Thyroid gland (tissue), 4 donors: ENCODE data around the gene SEC11A. TPM values are rescaled to one million over a fixed set of nuclear protein-coding genes. Genes with fewer than 3 reads are reported as not detected.
"Not testable (repeated sequence)": the region's sequence is repeated elsewhere in the genome, so short reads cannot be mapped to it uniquely, and the experiment has no call there.

Experiments used
- DNase-seq, 2 donors: peaks; one replicate each; pipeline ENCODE4 v3.0.0-alpha.2; 2019
- H3K27ac ChIP-seq, 3 donors: fragments of 200-600 bp; sonication (generic); 1 replicate in 2 of 3; 2 replicates in 1 of 3; pipeline ENCODE4 v1.5.1; 2016 to 2019; ENCODE audit warnings: mild to moderate bottlenecking in 1 of 3, moderate library complexity in 1 of 3
- H3K27me3 ChIP-seq: fragments of 200-600 bp; sonication (generic); one replicate; pipeline ENCODE4 v1.5.1; 2019
- H3K36me3 ChIP-seq, 2 donors: fragments of 200-600 bp; sonication (generic); one replicate each; pipeline ENCODE4 v1.5.1; 2016 to 2019
- H3K4me1 ChIP-seq, 2 donors: fragments of 200-600 bp; sonication (generic); one replicate each; pipeline ENCODE4 v1.5.1; 2017 to 2019
- H3K4me3 ChIP-seq, 3 donors: fragments of 200-600 bp; sonication (generic); replicated peaks in 1 of 3; 1 replicate in 2 of 3; 2 replicates in 1 of 3; pipeline ENCODE4 v1.5.1; 2016; ENCODE audit warnings: mild to moderate bottlenecking in 1 of 3
- H3K9me3 ChIP-seq: fragments of 200-600 bp; sonication (generic); one replicate; pipeline ENCODE4 v1.5.1; 2017
- POLR2A ChIP-seq, 2 donors: fragments of 450-650 bp; IDR thresholded peaks; one replicate each; pipeline ENCODE4 v1.6.1; 2017; ENCODE audit warnings: antibody characterized with exemption in 2 of 2, mild to moderate bottlenecking in 2 of 2, moderate library complexity in 1 of 2
- WGBS, 2 donors: methylation state at CpG; one replicate each; pipeline ENCODE4 v1.1.5; 2017; 5-methylcytosine and 5-hydroxymethylcytosine counted together
- intact Hi-C: fragments of 100-400 bp; cut with DNase I; formaldehyde crosslinking; loops from one replicate; pipeline ENCODE4 v1.15.1; 2023
- total RNA-seq, 4 donors: library from RNA; depleted of rRNA; stranded (reverse); fragments of >200 nt; gene quantifications; one replicate each; pipeline ENCODE4 v1.2.3, GENCODE V29; 2016
- TF ChIP-seq, protein P1 (sequence below), 6 experiments: fragments of 200-600 bp in 3 of 6; fragments of 450-650 bp in 3 of 6; sonication (generic) in 3 of 6; IDR thresholded peaks; one replicate each; pipeline ENCODE4 v1.5.1; 2016 to 2019; ENCODE audit warnings: antibody characterized with exemption in 6 of 6, mild to moderate bottlenecking in 2 of 6, inconsistent platforms in 1 of 6, moderate library complexity in 1 of 6

The SEC11A gene
- total RNA-seq, 4 donors from 2014 or later = 170 to 304 (median 182) TPM

DNA sequence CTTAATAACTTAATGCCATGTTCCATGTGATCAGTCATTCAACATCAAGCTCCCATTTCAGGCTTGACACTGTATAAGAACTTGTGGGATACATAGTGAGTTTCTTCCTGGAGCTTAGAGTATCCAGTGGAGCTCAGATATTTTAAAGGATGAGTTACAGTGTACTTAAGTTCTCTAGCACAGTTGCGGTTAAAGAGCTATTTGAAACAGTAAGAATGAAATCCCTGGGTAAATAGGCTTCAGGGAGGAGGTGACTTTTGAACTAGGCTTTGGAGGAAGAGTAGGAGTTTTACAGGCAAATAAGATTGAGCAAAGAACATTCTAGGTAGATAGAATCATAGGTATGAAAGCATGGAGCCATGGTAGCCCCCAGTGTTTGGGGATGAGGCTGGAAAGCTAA lies 36.3 kb upstream of the SEC11A start:
- H3K27ac ChIP-seq = no peak overlapping the region
- H3K4me3 ChIP-seq = no peak overlapping the region
- intact Hi-C loops = loop anchor here (5.0 kb wide), 1 partner anchor 180 kb away; no protein-coding TSS in a partner anchor
- no peaks in the 10 kb centered on the region for H3K9me3 ChIP-seq
- TF ChIP-seq, protein P1, sequence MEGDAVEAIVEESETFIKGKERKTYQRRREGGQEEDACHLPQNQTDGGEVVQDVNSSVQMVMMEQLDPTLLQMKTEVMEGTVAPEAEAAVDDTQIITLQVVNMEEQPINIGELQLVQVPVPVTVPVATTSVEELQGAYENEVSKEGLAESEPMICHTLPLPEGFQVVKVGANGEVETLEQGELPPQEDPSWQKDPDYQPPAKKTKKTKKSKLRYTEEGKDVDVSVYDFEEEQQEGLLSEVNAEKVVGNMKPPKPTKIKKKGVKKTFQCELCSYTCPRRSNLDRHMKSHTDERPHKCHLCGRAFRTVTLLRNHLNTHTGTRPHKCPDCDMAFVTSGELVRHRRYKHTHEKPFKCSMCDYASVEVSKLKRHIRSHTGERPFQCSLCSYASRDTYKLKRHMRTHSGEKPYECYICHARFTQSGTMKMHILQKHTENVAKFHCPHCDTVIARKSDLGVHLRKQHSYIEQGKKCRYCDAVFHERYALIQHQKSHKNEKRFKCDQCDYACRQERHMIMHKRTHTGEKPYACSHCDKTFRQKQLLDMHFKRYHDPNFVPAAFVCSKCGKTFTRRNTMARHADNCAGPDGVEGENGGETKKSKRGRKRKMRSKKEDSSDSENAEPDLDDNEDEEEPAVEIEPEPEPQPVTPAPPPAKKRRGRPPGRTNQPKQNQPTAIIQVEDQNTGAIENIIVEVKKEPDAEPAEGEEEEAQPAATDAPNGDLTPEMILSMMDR (IDR thresholded peaks at IDR 0.05) = no peak
- no peak for TF ChIP-seq POLR2A (IDR thresholded peaks at IDR 0.05)
- H3K36me3 ChIP-seq = no peaks in the 10 kb centered on the region
- 95 to 100% methylated on average over 1 of the region's 1 CpG for WGBS, 2 donors
- no peaks in the 10 kb centered on the region for H3K27me3 ChIP-seq
- DNase-seq = no peak
- H3K4me1 ChIP-seq = peaks cover 23 to 44% of the 10 kb centered on the region in 2 donors

DNA sequence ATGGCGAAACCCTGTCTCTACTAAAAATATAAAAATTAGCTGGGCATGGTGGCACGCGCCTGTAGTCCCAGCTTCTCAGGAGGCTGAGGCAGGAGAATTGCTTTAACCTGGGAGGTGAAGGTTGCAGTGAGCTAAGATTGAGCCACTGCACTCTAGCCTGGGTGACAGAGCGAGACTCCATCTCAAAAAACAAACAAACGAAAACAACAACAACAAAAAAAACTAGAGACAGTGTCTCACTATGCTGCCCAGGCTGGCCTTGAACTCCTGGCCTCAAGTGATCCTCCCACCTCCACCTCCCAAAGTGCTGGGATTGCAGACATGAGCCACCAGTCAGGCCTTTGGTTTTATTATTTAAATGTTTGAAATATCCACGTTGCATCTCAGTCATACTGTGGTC lies 35.8 kb upstream of the SEC11A start:
- WGBS, 2 donors = 92 to 93% methylated on average over 6 of the region's 6 CpGs
- intact Hi-C loops = loop anchor here (5.0 kb wide), 1 partner anchor 181 kb away; no protein-coding TSS in a partner anchor
- H3K4me3 ChIP-seq, H3K36me3 ChIP-seq, H3K27me3 ChIP-seq, DNase-seq, H3K9me3 ChIP-seq, H3K27ac ChIP-seq: not testable (repeated sequence)
- H3K4me1 ChIP-seq = peaks cover 23 to 49% of the 10 kb centered on the region in 2 donors

DNA sequence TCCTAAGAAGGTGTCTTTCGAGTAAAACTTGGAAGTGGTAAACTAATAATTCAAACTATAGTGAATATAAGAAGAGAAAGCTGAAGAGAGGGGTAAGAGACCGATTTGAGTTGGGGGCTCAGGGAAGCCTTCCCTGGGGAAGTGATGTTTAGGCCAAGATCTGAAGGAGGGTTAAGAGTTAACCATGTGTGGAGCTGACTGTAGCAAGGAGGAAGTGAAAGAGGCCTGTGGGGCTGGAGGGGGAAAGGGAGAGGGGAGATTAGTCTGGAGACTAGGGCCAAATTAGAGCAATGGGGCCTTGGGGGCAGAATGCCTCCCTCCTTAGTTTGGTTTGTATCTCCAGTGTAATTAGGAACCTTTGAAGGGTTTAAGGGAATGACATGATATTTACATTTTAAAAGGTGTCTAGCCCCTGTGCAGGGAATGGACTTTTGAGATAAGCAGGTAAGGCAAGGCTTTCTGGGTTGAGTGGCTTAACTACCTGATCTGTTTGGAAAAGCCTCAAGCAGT lies 34.7 kb upstream of the SEC11A start:
- no peak for TF ChIP-seq POLR2A (IDR thresholded peaks at IDR 0.05)
- TF ChIP-seq, protein P1 (IDR thresholded peaks at IDR 0.05) = no peak
- Histone ChIP-seq H3K4me1 (peaks cover 20 to 41% of the 10 kb centered on the region in 2 donors), H3K27ac (peak overlapping the region in 1 of 3 donors; percentile 25), H3K27me3 (no peaks in the 10 kb centered on the region), H3K4me3 (peak overlapping the region in 1 of 3 donors; percentile 0), H3K36me3 (no peaks in the 10 kb centered on the region), H3K9me3 (no peaks in the 10 kb centered on the region)
- intact Hi-C loops = loop anchor here (5.0 kb wide), 1 partner anchor 182 kb away; no protein-coding TSS in a partner anchor
- 25 to 37% methylated on average over 2 of the region's 2 CpGs for WGBS, 2 donors
- no peak for DNase-seq

DNA sequence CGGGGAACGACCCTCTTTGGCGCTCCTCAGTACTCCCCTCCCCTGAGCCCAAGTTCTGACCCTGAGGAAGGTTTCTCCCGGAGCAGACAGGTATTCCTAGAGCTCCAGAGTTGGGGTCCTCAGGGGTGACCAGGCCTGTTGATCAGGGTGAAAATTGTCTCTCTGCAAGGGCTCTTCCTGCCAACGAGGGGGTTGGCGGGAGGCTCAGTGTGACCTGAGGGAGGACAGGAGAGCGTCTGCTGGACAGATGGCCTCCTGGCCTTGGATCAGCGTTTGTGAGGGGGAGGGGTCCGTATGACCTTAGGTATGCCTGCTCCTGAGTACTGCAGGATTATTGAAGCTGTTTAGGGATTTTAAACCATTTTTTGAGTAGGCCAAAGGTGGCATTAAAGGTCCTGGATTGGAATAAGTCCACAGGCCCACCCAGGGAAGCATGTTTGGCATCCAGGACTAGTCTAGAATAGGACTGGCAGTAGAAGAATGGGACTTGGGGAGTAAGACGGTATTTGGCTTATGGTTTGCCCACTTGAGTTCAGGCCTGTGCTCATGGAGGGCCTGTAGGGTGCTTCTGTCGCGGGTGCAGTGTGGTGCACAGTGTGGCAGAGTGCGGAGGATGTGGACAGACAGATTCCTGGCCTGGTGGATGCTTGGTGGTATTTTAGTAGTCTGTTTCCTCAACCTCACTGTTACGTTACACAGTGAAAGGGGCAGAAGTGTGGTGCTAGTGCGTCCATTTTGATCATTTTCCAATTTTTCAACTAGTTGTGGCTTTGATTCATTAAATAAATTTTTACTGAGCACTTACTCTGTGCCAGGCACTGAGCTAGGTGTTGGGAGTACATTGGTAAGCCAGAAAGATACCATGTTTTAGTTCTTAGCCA lies 33.4 kb upstream of the SEC11A start:
- no peaks in the 10 kb centered on the region for H3K27me3 ChIP-seq
- peak overlapping the region; percentile 53 to 94 (median 89) for H3K27ac ChIP-seq
- peak; percentile 42 to 56 for DNase-seq
- intact Hi-C loops = loop anchor here (10.0 kb wide), 2 partner anchors 95 to 155 kb away; partner anchors contain the start of genes NMB and WDR73
- peak overlapping the region; percentile 66 to 96 (median 75) for H3K4me3 ChIP-seq
- TF ChIP-seq, protein P1 (IDR thresholded peaks at IDR 0.05) = no peak
- no peak for TF ChIP-seq POLR2A (IDR thresholded peaks at IDR 0.05)
- peaks cover 25 to 46% of the 10 kb centered on the region in 2 donors for H3K4me1 ChIP-seq
- no peaks in the 10 kb centered on the region for H3K36me3 ChIP-seq
- WGBS, 2 donors = 12 to 29% methylated on average over 6 to 15 of the region's 15 CpGs
- no peaks in the 10 kb centered on the region for H3K9me3 ChIP-seq

DNA sequence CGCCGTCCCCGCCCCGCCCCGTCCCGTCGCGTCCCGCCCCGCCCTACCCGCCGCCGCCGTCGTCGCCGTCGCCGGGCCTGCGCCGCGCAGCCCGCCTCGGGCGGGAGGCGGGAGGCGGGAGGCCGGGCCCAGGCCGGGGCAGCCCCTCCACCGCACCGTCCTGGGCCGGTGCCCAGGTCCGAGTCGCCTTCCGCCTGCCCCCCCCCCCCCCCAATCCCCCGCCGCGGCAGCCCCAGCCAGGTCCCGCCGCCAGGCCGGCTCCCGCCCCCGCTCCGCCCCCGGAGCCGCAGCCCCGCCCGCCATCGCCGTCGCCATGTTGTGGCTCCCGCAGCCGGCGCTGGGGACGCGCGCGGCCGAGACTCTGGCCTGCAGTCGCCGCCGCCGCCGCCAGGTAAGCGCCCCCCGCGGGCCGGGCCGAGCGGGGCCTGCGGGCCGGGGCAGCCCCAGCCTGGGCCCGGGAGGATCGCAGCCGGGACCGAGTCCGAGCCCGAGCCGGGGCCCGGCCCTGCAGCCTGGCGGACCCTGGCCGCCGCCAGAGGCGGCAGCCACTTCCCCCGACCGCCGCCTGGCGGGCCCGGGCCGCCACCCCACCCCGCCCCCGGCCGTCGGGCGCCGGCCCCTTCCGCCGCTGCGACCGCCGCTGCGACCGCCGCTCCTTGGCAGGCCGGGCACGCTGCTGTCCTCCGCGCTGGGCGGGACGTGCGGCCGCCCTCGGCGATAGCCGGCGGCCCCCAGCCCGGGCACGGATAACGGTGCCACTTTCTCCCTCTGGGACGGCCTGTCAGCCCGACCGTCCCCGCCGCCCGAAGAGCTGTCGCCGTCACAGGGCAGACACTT lies 32.6 kb upstream of the SEC11A start, which contains the start of gene ZNF592:
Gene ZNF592, plus strand, starts transcription at position 319 of the 837 bp plus-strand sequence. CDS start 34,084 bp downstream, outside the sequence.
- Histone ChIP-seq H3K27ac (peak within 1 kb of the TSS; percentile 98 to 100 (median 99)), H3K27me3 (no peaks in the 10 kb centered on the region), H3K4me3 (peak within 1 kb of the TSS; percentile 75 to 97 (median 96)), H3K4me1 (peaks cover 25 to 46% of the 10 kb centered on the region in 2 donors), H3K36me3 (no peaks in the 10 kb centered on the region), H3K9me3 (no peaks in the 10 kb centered on the region)
- intact Hi-C loops = loop anchor here (10.0 kb wide), 2 partner anchors 94 to 154 kb away; partner anchors contain the start of genes NMB and WDR73
- DNase-seq = peak; percentile 85 to 86
- TF ChIP-seq POLR2A (IDR thresholded peaks at IDR 0.05) = peak; percentile 39 to 74
- TF ChIP-seq, protein P1 (IDR thresholded peaks at IDR 0.05) = peak in 3 of 6 experiments; percentile 63 to 70 (median 68)
- WGBS, 2 donors = 0% methylated on average over 3 of the region's 127 CpGs; no CpG with 5 or more reads in 1 of the 2 donors
